KMS-11 (cell line): ENCODE data around the gene SIM1.

Experiments
- H2AFZ ChIP-seq: fragments of 200-600 bp; sonication (generic); 2 replicates; pipeline ENCODE4 v1.6.1; 2016; ENCODE audit warnings: antibody characterized with exemption, mixed run types, low read depth
- H3K27ac ChIP-seq: fragments of 200-600 bp; sonication (generic); 2 replicates; pipeline ENCODE4 v1.6.1; 2016; ENCODE audit warnings: mild to moderate bottlenecking, mixed run types
- H3K27me3 ChIP-seq: fragments of 200-600 bp; sonication (generic); 2 replicates; pipeline ENCODE4 v1.6.1; 2017; ENCODE audit warnings: mild to moderate bottlenecking, low read depth, mixed run types, moderate library complexity; ENCODE audit not compliant: insufficient read depth
- H3K36me3 ChIP-seq: fragments of 200-600 bp; sonication (generic); 2 replicates; pipeline ENCODE4 v1.6.1; 2017; ENCODE audit warnings: mild to moderate bottlenecking, mixed run types; ENCODE audit not compliant: insufficient read depth
- H3K4me1 ChIP-seq: fragments of 200-600 bp; sonication (generic); 2 replicates; pipeline ENCODE4 v1.6.1; 2016; ENCODE audit warnings: mild to moderate bottlenecking, low read depth, mixed run types; ENCODE audit not compliant: poor library complexity, severe bottlenecking
- H3K4me2 ChIP-seq: fragments of 200-600 bp; sonication (generic); 2 replicates; pipeline ENCODE4 v1.7.0; 2016; ENCODE audit warnings: mild to moderate bottlenecking, mixed run types
- H3K4me3 ChIP-seq: fragments of 200-600 bp; sonication (generic); IDR thresholded peaks from 2 replicates; pipeline ENCODE4 v1.6.1; 2017; ENCODE audit warnings: low read depth, low read length, mixed read lengths; ENCODE audit not compliant: insufficient read depth
- H3K79me2 ChIP-seq: fragments of 200-600 bp; sonication (generic); 2 replicates; pipeline ENCODE4 v1.6.1; 2016; ENCODE audit warnings: low read depth, mixed run types; ENCODE audit not compliant: insufficient read depth
- H3K9ac ChIP-seq: fragments of 200-600 bp; sonication (generic); 2 replicates; pipeline ENCODE4 v1.6.1; 2016; ENCODE audit warnings: mild to moderate bottlenecking, mixed run types
- H4K20me1 ChIP-seq: fragments of 200-600 bp; sonication (generic); 2 replicates; pipeline ENCODE4 v1.6.1; 2016; ENCODE audit warnings: mild to moderate bottlenecking, mixed run types; ENCODE audit not compliant: insufficient read depth
- CTCF ChIP-seq: fragments of 200-600 bp; sonication (generic); conservative IDR thresholded peaks from 2 replicates; pipeline ENCODE4 v1.6.1; 2017; ENCODE audit warnings: low read depth, mild to moderate bottlenecking, antibody characterized with exemption, low read length, moderate library complexity, mixed read lengths

Gene SIM1

GRCh38 chr6:100388868-100389519 lies 75.7 kb downstream of the SIM1 start:
- H3K4me1 ChIP-seq = no peaks in the 10 kb centered on the region
- no peak overlapping the region for H3K4me3 ChIP-seq
- H4K20me1 ChIP-seq = no peaks in the 10 kb centered on the region
- no peaks in the 10 kb centered on the region for H3K79me2 ChIP-seq
- H3K4me2 ChIP-seq = no peak overlapping the region
- H3K27me3 ChIP-seq = no peaks in the 10 kb centered on the region
- no peak for TF ChIP-seq CTCF
- no peak overlapping the region for H2AFZ ChIP-seq
- no peaks in the 10 kb centered on the region for H3K36me3 ChIP-seq
- H3K9ac ChIP-seq = no peak overlapping the region
- no peak overlapping the region for H3K27ac ChIP-seq

- H3K4me1 ChIP-seq = no peaks in the 10 kb centered on the region
Measured at GRCh38 chr6:100382767-100383195, 81.9 kb downstream of the SIM1 start.

GRCh38 chr6:100382031-100382430 lies 82.7 kb downstream of the SIM1 start:
- Histone ChIP-seq H3K9ac (no peak overlapping the region), H3K4me1 (no peaks in the 10 kb centered on the region), H3K4me2 (no peak overlapping the region), H3K36me3 (no peaks in the 10 kb centered on the region), H3K27ac (no peak overlapping the region), H3K79me2 (no peaks in the 10 kb centered on the region), H3K4me3 (no peak overlapping the region), H2AFZ (no peak overlapping the region), H3K27me3 (no peaks in the 10 kb centered on the region), H4K20me1 (no peaks in the 10 kb centered on the region)
- no peak for TF ChIP-seq CTCF

More at GRCh38 chr6:100382767-100383195, 81.9 kb downstream of the SIM1 start:
- Histone ChIP-seq H3K36me3 (no peaks in the 10 kb centered on the region), H2AFZ (no peak overlapping the region), H3K79me2 (no peaks in the 10 kb centered on the region), H3K4me3 (no peak overlapping the region), H3K27ac (no peak overlapping the region), H4K20me1 (no peaks in the 10 kb centered on the region), H3K27me3 (no peaks in the 10 kb centered on the region), H3K4me2 (no peak overlapping the region), H3K9ac (no peak overlapping the region)
- TF ChIP-seq CTCF = no peak

GRCh38 chr6:100381111-100381510 lies 83.6 kb downstream of the SIM1 start:
- H3K79me2 ChIP-seq = no peaks in the 10 kb centered on the region
- no peak overlapping the region for H3K27ac ChIP-seq
- no peaks in the 10 kb centered on the region for H3K27me3 ChIP-seq
- no peaks in the 10 kb centered on the region for H3K4me1 ChIP-seq
- no peak overlapping the region for H3K4me2 ChIP-seq
- H3K36me3 ChIP-seq = no peaks in the 10 kb centered on the region
- no peak overlapping the region for H3K9ac ChIP-seq
- H4K20me1 ChIP-seq = no peaks in the 10 kb centered on the region
- no peak overlapping the region for H3K4me3 ChIP-seq
- no peak for TF ChIP-seq CTCF
- no peak overlapping the region for H2AFZ ChIP-seq
